ENCODE data around the gene SDS.
"Not testable (repeated sequence)": the region's sequence is repeated elsewhere in the genome, so short reads cannot be mapped to it uniquely, and the experiment has no call there.

Gene SDS

DNA sequence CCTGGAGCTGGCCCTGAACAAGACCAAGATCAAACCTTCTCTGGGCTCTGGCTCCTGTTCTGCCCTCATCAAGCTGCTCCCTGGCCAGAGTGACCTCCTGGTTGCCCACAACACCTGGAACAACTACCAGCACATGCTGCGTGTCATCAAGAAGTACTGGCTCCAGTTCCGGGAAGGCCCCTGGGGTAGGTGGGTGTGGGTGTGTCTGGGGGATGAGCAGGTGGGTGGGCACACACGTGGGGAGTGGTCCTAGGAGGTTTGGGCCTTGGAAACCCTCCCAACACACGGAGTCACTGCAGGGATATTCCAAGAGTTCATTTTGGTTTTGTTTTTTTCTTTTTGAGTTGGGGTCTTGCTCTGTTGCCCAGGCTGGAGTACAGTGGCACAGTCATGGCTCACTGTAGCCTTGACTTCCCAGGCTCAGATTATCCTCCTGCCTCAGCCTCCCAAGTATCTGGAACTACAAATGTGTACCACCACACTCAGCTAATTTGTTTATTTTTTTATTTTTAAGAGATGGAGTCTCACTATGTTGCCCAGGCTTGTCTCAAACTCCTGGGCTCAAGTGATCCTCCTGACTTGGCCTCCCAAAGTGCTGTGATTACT lies 28.8 kb downstream of the SDS start:
- no peak for DNase-seq (ENCODE audit: low spot score)

DNA sequence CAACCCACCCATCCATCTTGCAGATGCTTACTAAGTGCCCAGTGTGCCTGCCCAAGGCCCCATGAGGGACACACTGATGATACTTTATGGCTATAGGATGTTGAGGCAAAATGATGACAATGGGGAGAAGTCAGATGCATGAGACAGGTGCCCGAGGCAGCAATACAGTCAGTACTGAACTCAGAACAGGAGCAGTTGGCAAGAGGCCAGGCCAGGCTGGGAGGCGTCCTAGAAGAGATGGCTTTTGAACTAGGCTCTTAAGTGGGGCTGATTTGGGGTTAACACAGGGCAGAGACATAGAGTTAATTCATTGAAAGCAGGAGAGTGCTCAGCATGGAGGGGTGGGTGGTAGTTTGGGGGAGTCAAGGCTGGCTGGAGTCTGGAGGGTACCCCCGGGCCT lies 29.7 kb downstream of the SDS start:
- no peak for DNase-seq (ENCODE audit: low spot score)

DNA sequence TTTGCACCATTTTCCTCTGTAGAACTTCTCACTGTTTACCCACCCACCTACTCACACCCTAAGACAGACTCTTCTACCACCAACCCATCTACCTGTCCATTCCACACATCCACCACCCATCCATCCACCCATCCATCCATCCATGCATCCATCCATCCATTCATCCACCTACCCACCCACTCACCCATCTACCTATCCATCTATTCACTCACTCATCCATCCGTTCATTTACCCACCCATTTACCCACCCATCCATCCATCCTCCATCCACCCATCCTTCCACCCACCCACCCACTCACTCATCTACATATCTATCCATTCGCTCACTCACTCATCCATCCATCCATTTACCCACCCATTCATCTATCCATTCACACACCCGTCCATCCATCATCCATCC lies 30.2 kb downstream of the SDS start:
- no peak for DNase-seq (ENCODE audit: low spot score)

GRCh38 chr12:113372371-113372770 lies 31.3 kb downstream of the SDS start:
- no peak for DNase-seq (ENCODE audit: low spot score)

GRCh38 chr12:113371808-113372207 lies 31.9 kb downstream of the SDS start:
- no peak for DNase-seq (ENCODE audit: low spot score)

DNA sequence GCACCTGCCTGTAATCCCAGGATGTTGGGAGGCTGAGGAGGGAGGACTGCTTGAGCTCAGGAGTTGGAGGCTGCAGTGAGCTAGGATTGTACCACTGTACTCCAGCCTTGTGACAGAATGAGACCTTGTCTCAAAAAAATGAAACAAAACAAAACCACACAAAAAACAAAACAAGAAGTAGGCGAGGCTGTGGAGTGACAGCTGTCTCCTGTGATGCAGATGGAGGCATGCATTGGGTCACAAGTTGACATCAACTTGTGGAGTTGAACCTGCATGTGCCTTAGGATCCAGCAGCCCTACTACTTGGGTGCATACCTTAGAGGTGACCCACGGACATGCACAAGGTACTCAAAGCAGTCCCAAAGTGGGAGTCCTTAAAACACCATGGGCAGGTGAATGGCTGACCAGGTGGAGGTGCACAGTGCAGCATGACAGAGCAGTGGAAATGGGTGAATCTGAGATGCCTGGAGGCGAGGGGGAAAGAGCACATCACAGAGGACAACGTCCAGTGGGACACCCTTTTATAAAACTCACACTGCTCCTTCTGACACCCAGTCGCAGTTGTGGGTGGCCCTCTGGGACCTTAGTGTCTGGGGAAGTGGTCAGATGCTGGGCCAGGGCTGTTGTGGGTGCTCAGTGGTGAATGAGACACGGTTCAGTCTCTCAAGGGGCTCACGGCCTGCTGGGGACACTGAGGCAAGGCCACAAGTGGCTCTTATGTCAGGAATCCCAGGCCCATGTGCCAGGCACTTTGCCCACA lies 32.6 kb downstream of the SDS start:
- no peak for DNase-seq (ENCODE audit: low spot score)

DNA sequence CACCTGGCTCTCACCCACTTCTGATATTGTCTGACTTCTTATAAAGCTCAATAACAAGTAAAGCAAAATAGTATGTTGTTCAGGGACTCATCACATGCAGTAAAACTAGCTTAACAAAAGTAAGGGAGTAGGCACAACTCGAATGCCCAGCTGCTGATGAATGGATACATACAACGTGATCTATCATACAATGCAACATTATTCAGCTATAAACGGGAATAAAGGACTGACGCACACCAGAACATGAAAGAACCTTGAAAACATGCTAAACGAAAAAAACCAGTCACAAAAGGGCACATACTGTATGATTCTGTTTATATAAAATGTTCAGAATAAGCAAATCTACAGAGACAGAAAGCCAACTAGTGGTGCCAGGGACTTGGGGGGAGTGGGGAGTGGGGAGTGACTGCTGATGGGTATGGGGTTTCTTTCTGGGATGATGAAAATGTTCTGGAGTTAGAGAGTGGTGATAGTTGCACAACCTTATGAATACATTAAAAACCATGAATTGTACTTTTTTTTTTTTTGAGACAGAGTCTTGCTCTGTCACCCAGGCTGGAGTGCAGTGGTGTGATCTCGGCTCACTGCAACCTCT lies 34.2 kb downstream of the SDS start:
- peak; percentile 51 for DNase-seq (ENCODE audit: low spot score)

- no peak for DNase-seq (ENCODE audit: low spot score)
Observed at GRCh38 chr12:113368331-113368730, 35.4 kb downstream of the SDS start.

GRCh38 chr12:113366827-113367226 lies 36.9 kb downstream of the SDS start:
- DNase-seq (ENCODE audit: low spot score): no peak

DNA sequence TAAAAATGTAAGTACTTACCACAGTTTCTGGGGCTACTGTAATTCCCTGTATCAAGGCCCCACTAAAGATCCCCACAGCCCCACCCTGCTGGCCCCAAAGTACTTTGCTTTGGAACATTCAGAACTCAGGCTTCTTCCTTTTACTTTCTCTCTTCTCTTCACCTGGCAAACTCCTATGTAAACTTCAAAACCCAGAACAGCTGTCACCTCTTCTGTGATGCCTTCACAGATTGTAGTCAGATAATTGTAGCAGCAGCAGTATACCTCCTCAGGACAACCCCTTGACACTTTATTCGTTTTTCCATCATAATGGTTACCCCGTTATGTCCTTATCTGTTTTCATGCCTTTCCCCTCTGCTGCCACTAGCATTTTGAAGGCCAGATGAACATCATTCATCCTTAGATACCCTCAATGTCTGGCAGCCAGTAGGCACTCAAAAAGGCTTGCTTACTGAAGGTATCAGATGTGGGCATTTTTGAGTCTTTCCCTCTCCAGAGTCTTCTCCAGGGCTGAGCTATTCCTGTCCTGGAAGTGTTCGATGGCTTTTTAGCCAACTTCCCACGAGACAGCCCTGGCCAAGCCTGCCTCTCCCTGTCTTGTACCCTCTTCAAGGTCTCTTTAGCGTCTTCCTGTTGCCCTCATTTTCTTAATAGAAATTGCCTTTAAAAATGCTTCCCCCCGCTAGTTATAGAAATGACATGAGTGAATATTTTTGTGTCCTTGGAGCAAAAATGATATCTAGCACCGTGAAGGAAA lies 37.9 kb downstream of the SDS start:
- no peak for DNase-seq (ENCODE audit: low spot score)

GRCh38 chr12:113364698-113365097 lies 39.0 kb downstream of the SDS start:
- no peak for DNase-seq (ENCODE audit: low spot score)

GRCh38 chr12:113361574-113362370 lies 41.9 kb downstream of the SDS start:
- DNase-seq (ENCODE audit: low spot score): no peak

- no peak for DNase-seq (ENCODE audit: low spot score)
Observed at GRCh38 chr12:113359939-113360748, 43.5 kb downstream of the SDS start.

DNA sequence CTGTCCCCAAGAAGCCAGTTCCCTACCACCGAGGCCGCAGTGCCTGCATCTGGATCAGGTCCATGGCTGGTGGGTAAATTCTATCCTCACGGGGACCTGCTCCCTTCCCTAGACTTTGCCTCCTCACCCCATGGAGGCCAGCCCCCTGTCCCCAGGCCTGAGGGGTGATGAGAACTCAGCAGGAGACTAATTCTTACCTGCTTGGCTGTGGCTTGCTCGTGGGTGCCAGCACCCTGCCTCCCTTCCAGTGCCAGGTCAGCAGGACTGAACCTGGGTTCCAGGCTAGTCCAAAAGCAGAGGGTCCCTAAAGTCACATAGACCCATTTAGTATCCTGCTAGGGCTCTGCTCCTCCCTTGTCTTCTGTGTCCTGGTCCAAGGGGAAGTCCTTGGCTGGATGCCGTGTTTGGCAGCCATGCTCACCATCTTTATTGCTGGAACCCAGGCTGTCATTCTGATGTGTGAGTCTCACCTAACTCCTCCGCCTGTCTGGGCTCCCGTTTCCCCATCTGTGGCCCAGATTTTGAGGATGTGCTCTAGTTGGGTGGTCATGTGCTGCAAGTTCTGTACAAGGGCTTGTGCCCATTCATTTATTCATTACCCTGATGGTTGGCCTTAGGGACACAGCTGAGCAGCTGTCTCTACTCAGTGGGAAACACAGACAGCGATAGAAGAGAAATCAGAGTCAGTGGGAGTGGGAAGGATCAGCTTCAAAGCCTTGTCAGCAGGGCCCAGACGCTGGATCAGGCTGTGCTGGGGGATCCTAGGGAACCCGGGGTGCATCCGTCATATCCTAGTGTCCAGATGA lies 44.4 kb downstream of the SDS start:
- peak; percentile 86 for DNase-seq (ENCODE audit: low spot score)

- DNase-seq (ENCODE audit: low spot score): peak; percentile 96
Observed at GRCh38 chr12:113358381-113359132, 45.1 kb downstream of the SDS start, which contains the start of gene PLBD2. Gene PLBD2 (plus strand): TSS chr12:113358587. CDS start chr12:113358601, 14 bp downstream.

DNA sequence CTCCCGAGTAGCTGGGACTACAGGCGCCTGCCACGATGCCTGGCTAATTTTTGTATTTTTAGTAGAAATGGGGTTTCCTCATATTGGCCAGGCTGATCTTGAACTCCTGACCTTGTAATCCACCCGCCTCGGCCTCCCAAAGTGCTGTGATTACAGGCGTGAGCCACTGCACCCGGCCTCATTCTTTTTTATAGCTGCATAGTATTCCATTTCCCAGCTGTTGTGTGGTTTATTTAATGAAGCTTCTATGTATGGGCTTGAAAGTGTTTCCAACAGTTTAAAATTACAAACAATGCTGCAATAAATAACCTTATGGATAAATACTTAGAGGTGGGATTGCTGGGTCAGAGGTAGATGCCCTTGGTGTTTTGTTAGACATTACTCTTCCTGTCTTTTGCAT lies 49.5 kb downstream of the SDS start:
- DNase-seq (ENCODE audit: low spot score): not testable (repeated sequence)

DNA sequence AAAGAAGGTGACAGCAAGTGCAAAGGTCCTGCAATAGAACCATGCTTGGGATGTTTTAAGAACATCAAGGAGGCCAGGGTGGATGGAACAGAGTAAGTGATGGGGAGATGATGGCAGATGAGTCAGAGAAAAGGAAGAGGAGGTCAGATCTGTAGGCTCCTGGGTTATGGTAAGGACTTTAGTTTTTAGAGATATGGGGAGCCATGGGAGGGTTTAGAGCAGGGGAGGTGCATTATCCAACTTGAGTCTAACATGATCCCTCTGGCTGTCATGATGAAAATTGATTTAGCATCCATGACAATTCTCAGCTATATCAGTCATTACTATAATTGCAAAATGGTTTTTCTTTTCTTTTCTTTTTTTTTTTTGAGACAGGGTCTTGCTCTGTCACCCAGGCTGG lies 52.6 kb downstream of the SDS start:
- no peak for DNase-seq (ENCODE audit: low spot score)

GRCh38 chr12:113348849-113349536 lies 54.7 kb downstream of the SDS start:
- no peak for DNase-seq (ENCODE audit: low spot score)

GRCh38 chr12:113347892-113348291 lies 55.8 kb downstream of the SDS start:
- no peak for DNase-seq (ENCODE audit: low spot score)

All from Ammon's horn (tissue), 1 donor.